Neural cell (in vitro differentiated cells): Measurements from ENCODE around the gene ATP11C.

Experiments used
- SMC3 ChIP-seq: fragments of 450-650 bp; conservative IDR thresholded peaks from 2 replicates; pipeline ENCODE4 v1.6.1; 2014; ENCODE audit warnings: antibody characterized with exemption, mild to moderate bottlenecking, moderate library complexity; ENCODE audit not compliant: poor library complexity
- TF ChIP-seq, protein P1 (sequence below): fragments of 450-650 bp; IDR thresholded peaks from 2 replicates; pipeline ENCODE4 v1.5.1; 2014; ENCODE audit warnings: antibody characterized with exemption, mild to moderate bottlenecking, moderate library complexity; ENCODE audit not compliant: poor library complexity, severe bottlenecking

DNA sequence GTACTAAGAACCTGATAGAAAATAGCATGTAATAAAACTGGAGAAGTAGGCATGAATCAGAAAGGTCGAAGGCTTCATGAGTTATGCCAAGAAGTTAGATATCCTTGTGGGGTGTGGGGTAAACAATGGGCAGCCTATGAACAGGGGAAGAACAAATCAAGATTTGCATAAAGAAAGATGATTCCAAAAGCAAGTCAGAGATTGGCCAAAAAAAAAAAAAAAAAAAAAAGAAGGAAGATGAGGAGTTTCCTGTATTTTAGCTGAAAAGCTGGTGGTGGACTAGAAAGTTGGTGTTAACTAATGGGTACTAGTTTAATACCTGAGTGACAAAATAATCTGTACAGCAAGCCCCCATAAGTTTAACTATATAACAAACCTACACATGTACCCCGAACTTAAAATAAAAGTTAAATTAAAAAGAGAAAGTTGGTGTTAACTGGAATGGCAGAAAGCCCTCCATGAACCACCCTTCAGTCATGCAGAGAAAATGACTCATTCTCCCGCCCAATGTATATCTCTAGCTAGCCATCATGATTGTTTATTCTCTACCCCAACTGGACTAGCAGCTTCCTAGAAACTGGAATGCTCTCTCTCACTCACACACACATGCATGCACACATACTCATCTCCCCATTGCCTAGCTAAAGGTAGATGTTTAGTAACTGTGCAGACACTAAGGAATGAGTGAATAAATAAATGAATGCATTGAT lies 41.7 kb downstream of the ATP11C start:
- TF ChIP-seq, protein P1, sequence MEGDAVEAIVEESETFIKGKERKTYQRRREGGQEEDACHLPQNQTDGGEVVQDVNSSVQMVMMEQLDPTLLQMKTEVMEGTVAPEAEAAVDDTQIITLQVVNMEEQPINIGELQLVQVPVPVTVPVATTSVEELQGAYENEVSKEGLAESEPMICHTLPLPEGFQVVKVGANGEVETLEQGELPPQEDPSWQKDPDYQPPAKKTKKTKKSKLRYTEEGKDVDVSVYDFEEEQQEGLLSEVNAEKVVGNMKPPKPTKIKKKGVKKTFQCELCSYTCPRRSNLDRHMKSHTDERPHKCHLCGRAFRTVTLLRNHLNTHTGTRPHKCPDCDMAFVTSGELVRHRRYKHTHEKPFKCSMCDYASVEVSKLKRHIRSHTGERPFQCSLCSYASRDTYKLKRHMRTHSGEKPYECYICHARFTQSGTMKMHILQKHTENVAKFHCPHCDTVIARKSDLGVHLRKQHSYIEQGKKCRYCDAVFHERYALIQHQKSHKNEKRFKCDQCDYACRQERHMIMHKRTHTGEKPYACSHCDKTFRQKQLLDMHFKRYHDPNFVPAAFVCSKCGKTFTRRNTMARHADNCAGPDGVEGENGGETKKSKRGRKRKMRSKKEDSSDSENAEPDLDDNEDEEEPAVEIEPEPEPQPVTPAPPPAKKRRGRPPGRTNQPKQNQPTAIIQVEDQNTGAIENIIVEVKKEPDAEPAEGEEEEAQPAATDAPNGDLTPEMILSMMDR: no peak
- TF ChIP-seq SMC3: no peak
